ENCODE measurements around the gene RTN4RL1. TPM values are rescaled to one million over a fixed set of nuclear protein-coding genes. Genes with fewer than 3 reads are reported as not detected.

RTN4RL1 gene
- total RNA-seq, 1 donor from 2014 or later, result 3.7 TPM

DNA sequence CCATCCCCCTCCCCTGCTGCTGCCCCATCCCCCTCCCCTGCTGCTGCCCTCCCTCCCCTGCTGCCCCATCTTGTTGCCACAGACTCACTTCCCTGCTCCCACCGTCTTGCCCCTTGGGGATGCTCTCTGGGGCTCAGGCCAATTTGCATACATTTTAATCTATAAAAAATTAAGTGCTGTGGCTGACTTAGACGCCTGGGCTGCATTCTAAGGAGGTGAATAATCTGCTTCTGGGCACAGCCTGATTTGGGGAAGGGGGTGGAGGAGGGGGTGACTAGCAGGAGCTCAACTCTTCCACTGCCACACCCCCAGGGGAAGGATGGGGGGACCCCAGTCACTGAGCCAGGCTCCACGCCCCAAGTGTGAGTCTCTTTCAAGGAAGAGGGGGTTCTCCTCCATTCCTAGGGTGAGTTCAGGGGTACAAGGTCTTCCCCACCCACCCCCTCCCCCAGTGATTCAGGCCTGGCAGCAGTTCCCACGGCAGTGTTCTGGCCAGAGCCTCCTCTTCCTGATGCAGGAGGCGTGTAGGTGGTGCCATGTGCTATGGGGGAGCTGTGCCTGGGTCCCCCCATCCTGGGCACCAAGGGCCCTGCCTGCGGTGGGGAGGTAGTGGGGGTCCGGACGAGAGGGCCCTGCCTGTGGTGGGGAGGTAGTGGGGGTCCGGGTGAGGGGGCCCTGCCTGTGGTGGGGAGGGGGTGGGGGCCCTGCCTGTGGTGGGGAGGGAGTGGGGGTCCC is 9.8 kb upstream of the RTN4RL1 start:
- Histone ChIP-seq H3K9me3 (no peaks in the 10 kb centered on the region), H3K27ac (no peak overlapping the region), H3K27me3 (no peaks in the 10 kb centered on the region), H3K4me1 (peaks cover 19% of the 10 kb centered on the region), H3K4me3 (no peak overlapping the region), H3K36me3 (peaks cover 0 to 25% of the 10 kb centered on the region in 2 donors)
- DNase-seq (ENCODE audit: extremely low spot score in 2 of 2), result no peak
- TF ChIP-seq POLR2AphosphoS5 (IDR thresholded peaks at IDR 0.05; ENCODE audit: insufficient read depth in 1 of 2, low read depth in 1 of 2) (no peak), POLR2A (IDR thresholded peaks at IDR 0.05) (no peak)
- TF ChIP-seq, protein P1, sequence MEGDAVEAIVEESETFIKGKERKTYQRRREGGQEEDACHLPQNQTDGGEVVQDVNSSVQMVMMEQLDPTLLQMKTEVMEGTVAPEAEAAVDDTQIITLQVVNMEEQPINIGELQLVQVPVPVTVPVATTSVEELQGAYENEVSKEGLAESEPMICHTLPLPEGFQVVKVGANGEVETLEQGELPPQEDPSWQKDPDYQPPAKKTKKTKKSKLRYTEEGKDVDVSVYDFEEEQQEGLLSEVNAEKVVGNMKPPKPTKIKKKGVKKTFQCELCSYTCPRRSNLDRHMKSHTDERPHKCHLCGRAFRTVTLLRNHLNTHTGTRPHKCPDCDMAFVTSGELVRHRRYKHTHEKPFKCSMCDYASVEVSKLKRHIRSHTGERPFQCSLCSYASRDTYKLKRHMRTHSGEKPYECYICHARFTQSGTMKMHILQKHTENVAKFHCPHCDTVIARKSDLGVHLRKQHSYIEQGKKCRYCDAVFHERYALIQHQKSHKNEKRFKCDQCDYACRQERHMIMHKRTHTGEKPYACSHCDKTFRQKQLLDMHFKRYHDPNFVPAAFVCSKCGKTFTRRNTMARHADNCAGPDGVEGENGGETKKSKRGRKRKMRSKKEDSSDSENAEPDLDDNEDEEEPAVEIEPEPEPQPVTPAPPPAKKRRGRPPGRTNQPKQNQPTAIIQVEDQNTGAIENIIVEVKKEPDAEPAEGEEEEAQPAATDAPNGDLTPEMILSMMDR (IDR thresholded peaks at IDR 0.05), result no peak
- intact Hi-C loops (cut with DNase I), result no loop called here

DNA sequence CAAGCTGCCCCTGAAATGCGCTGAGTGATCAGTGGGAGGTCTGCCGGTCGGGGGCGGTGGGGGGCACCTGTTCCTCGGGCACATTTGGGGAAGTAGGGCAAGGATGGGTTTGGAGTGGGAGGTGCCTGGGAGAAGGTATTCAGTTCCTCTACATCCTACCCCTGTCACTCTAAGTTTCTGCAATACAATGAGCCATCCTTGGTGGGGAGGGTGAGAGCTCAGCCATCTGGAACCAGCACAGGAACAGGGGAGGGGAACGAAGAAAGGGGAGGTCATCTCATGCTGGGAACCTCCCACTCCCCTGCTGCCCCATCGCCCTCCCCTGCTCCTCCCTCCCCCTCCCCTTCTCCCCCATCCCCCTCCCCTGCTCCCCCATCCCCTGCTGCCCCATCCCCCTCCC is 9.0 kb upstream of the RTN4RL1 start:
- no peak overlapping the region for H3K4me3 ChIP-seq
- peaks cover 25% of the 10 kb centered on the region for H3K4me1 ChIP-seq
- no peak for DNase-seq (ENCODE audit: extremely low spot score in 2 of 2)
- H3K27ac ChIP-seq, result no peak overlapping the region
- TF ChIP-seq POLR2A (IDR thresholded peaks at IDR 0.05), result no peak
- TF ChIP-seq POLR2AphosphoS5 (IDR thresholded peaks at IDR 0.05; ENCODE audit: insufficient read depth in 1 of 2, low read depth in 1 of 2), result no peak
- TF ChIP-seq, protein P1 (IDR thresholded peaks at IDR 0.05), result no peak
- H3K36me3 ChIP-seq, result peaks cover 0 to 25% of the 10 kb centered on the region in 2 donors
- intact Hi-C loops (cut with DNase I), result no loop called here
- H3K27me3 ChIP-seq, result no peaks in the 10 kb centered on the region
- no peaks in the 10 kb centered on the region for H3K9me3 ChIP-seq

DNA sequence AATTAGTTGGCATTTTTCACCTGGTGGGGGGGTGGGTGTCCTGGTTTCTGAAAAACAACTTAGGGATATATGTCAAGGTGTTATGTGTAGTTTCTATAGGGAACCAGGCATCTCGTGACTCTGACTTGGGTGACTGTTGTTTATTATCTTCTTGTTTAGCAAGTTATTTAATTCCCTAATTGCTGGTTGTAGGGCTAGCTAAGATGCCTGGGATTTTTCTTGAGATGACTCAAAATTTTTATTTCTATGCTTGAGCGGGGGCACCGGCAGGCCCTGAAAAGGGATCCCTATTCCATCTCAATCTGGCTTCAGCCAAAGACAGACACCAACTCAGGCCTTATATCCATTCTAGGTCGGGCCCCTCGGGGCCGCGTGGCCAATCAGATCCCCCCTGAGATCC is 8.0 kb upstream of the RTN4RL1 start:
- H3K27me3 ChIP-seq, result no peaks in the 10 kb centered on the region
- H3K4me3 ChIP-seq, result no peak overlapping the region
- H3K9me3 ChIP-seq, result no peaks in the 10 kb centered on the region
- H3K36me3 ChIP-seq, result peaks cover 0 to 25% of the 10 kb centered on the region in 2 donors
- peaks cover 25% of the 10 kb centered on the region for H3K4me1 ChIP-seq
- no peak overlapping the region for H3K27ac ChIP-seq
- DNase-seq (ENCODE audit: extremely low spot score in 2 of 2), result no peak
- TF ChIP-seq POLR2A (IDR thresholded peaks at IDR 0.05) (no peak), POLR2AphosphoS5 (IDR thresholded peaks at IDR 0.05; ENCODE audit: insufficient read depth in 1 of 2, low read depth in 1 of 2) (no peak)
- TF ChIP-seq, protein P1 (IDR thresholded peaks at IDR 0.05), result no peak
- intact Hi-C loops (cut with DNase I), result no loop called here

DNA sequence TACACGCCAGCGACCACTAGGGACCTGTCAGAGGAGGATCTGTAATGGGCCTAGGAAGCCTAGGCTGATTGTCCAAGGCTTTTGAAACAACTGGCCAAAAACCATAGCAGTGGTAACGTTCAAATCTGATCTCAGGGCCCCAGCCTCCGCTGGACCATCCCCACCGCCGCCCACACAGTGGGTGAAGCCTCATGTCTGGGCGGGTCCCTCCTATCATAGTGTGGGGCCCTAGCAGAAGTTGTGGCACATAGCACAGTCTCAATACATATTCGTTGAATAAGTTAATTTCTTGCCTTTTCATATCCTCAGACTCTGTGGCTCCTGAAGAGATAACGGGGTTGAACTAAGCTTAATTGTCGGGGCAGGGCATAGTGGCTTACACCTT is 5.6 kb upstream of the RTN4RL1 start:
- H3K4me1 ChIP-seq, result peaks cover 32% of the 10 kb centered on the region
- no peaks in the 10 kb centered on the region for H3K27me3 ChIP-seq
- intact Hi-C loops (cut with DNase I), result no loop called here
- H3K4me3 ChIP-seq, result peak overlapping the region; percentile 68 to 91
- H3K36me3 ChIP-seq, result peaks cover 0 to 7% of the 10 kb centered on the region in 2 donors
- TF ChIP-seq, protein P1 (IDR thresholded peaks at IDR 0.05), result peak in 1 of 3 experiments; percentile 15
- TF ChIP-seq POLR2AphosphoS5 (IDR thresholded peaks at IDR 0.05; ENCODE audit: insufficient read depth in 1 of 2, low read depth in 1 of 2) (no peak), POLR2A (IDR thresholded peaks at IDR 0.05) (no peak)
- no peaks in the 10 kb centered on the region for H3K9me3 ChIP-seq
- H3K27ac ChIP-seq, result peak overlapping the region; percentile 71
- no peak for DNase-seq (ENCODE audit: extremely low spot score in 2 of 2)

Measured in vagina (tissue), 2 donors.